ENCODE data around the gene NLRP1.

Gene NLRP1

DNA sequence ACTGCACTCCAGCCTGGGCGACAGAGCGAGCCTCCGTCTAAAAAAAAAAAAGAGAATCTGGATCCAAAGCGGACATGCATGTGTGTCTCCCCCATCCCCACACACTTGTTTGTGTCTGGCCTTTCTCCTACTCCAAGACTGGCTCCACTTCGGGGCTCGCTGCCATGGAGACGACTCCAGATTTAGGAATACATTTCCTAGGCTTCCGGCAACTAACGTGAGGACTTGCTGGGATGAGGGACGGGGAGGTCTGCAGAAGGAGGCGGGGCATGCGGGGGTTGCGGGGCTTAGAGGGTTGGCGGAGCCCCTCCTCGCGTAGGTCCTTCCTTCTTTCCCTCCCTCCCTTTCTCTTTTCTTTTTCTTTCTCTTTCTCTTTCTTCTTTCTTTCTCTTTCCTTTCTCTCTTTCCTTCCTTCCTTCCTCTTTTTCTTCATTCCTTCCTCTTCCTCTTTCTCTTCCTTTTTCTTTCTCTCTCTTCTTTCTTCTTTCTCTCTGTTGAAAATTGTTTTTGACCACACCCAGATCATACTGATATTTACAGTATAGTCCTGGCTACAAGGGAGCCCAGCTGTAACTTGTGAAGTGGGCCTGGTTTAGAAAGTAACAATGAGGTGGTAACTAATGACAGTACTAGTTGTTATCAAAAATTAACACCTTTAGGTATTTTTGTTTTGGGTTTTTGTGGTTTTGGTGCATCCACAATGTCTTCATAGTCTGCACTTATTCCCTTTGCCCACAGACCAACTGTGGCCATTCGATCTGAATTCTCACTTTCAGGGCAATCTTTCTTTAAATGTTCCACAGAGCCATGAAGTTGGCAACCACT lies 72.7 kb downstream of the NLRP1 start:
- DNase-seq, result no peak

DNA sequence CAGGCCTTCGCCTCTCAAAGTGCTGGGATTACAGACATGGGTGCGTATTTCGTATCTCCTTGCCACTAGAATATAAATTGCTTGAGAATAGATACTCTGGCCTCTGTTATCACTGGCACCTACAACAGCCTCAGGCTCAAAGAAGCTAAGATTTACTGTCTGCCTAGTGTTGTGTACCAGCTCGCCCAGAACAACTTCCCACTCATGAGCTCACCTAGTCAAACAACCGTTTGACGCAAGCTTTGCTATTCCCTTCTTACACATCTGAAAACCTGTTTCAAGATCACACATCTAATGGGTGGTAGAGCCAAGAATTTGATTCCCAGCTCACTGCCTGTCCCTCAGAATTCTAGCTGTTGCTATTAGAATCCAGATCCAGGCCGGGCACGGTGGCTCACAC lies 73.5 kb downstream of the NLRP1 start:
- DNase-seq, result no peak

DNA sequence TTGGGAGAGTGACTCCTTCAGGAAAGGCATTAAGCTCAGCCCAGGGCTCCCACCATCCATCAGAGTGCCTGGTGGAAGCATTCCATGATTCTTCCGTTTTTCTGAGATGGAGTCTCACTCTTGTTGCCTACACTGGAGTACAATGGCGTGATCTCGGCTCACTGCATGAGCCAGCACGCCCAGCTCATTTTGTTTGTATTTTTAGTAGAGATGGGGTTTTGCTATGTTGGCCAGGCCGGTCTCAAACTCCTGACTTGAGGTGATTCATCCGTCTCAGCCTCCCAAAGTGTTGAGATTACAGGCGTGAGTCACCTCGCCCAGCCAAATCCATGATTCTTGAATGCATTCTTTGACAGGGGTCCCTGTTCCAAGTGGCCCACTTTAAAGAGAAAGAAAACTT lies 74.8 kb downstream of the NLRP1 start:
- DNase-seq, result no peak

DNA sequence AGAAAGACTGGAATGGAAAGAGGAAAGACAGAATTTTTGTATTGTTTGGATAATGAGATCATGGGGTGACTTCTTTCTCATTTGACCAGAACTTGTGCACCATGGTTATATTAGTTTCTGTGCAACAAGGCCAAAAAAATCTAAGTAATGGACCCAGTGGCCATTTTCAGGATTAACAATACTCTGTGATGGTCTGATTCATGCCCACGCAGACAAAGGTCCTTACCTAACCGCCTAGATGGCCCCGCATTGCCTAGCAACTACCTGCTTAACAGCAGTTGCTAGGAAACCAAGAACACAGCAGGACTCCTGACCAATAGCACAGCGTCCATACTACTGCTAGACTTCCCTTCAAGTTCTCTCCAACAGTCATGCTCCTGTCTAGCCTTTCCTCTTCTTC lies 75.5 kb downstream of the NLRP1 start:
- peak; percentile 73 for DNase-seq

DNA sequence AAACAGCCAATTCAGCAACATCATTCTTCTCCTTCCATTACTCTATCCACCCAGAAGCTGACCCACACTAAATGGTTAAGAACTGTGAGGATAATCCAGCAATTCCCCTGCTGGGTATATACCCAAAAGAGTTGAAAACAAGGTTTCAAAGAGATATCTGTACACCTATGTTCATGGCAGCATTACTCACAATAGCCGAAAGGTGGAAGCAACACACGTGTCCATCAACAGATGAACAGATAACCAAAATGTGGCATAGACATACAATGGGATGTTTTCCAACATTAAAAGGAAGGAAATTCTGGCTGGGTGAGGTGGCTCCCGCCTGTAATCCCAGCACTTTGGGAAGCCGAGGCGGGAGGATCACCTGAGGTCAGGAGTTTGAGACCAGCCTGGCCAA lies 78.0 kb downstream of the NLRP1 start:
- no peak for DNase-seq

DNA sequence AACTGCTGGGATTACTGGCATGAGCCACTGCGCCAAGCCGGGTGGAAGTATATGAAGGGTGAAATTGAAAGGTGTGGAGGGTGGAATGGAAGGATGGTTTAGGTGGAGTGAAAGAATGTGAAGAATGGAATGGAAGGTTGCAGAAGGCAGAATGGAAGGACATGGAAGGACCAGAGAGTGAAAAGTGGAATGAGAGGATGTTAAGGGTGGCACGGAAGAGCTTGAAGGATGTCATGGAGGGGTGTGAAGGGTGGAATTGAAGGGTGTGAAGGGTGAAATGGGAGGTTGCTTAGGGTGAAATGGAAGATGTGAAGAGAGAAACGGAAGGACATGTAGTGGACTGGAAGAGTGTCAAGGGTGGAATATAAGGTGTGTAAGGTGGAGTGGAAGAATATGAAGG lies 81.8 kb downstream of the NLRP1 start:
- no peak for DNase-seq

DNA sequence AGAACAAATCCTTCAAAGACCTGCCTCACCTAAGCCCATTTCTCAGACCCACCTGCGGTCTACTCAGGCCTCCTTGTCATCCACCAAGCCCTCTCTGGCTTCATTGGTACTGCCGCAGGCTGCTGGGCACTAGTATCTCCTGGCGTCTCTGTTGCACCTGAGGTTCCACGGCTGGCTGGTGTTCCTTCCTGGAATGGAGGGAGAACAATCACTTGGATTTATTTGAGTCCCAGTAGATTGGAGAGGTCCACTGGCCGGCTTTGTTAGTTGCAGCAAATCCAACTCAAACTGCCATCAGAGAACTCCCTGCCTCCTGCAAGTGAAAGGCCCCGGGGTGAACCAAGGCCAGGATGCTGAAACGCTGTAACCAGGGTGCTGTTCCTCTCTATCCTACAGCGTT lies 82.6 kb downstream of the NLRP1 start:
- DNase-seq, result no peak

DNA sequence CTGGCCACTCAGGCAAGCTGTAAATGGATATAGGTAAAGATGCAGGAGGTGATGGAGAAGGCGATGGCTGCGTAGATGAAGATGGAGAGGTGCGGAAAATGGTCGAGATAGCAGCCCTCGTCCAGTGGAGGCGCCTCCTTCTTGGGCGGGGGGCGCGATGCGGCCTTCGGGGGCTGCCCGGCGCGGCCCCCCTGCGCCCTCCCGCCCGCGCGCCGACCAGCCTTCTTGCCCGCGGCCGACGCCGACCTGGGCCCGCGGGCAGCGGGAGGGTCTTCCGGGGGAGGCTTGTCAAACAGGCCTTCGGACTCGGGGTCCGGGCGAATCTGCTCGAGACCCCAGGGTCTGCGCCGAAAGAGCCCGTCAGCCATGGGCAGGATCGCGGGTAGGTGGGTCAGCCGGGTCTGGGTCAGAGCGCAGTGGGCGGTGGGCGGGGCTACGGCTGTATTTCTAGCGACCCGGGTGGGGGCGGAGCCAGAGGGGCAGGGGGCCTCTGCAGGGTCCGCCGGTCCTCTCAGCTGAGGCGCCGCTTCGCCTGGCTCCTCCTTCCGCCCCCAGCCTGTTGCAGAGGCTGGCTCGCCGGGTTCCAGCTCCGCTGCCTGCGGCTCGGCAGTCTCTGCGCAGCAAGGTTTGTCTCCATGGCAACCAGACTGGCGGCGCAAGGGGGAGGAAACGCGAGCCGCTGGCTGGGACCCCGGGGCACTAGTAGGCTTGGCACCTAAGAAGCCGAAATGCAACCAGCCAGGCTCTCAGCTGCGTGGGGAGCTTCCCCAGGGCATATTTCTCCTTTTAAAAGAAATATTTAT lies 83.5 kb downstream of the NLRP1 start:
- DNase-seq, result peak; percentile 98

DNA sequence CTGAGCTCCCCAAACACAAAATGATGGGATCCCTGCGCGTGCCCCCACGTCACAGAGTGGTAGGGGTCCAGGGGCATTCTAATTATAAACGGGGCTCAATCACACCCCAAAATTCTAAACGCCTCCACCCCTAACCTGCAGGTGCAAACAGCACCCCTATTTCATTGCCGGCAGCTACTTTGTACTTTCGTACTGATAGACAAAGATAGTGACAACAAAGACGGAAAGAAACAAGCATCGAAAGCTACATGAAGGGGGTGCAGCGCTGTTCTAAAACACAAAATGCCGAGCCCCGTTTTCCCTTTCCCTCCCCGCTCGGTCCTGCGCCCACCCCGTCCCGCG lies 84.1 kb downstream of the NLRP1 start:
- no peak for DNase-seq

DNA sequence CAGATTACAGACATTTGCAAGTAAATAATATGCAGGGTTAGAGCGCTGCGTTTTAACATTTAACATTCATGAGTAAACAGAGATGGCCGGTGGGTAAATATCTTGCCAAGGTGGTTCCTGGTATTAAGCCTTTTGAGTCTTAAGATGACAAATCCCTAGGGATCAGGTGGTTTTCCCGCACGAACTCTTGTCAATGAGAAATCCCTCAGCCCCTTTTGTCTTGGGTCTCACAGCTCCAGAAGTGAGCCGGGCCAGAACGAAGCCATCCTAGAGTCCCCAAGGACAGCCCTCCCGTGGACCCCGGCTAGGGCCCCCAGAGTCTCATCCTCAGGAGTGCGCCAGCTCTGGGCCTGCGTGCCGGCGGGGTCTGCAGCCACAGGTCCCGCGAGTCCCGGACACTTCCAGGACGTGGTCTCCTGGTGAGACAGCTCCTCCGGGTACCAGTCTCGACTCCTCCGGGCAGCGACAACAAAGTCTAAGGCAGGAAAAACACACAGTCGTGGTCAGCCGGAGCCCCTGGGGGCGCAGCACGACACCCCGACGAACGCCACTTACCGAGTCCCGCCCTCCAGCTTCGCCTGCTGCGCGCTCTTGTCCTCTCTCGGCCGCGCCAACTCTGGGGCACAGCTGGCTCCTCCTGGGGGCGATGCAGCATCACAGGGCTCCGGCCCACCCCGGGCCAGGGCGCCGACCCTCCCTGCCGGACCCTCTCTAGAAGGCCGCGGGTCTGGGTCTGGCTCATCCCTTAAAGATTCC lies 84.7 kb downstream of the NLRP1 start:
- DNase-seq, result peak; percentile 43

DNA sequence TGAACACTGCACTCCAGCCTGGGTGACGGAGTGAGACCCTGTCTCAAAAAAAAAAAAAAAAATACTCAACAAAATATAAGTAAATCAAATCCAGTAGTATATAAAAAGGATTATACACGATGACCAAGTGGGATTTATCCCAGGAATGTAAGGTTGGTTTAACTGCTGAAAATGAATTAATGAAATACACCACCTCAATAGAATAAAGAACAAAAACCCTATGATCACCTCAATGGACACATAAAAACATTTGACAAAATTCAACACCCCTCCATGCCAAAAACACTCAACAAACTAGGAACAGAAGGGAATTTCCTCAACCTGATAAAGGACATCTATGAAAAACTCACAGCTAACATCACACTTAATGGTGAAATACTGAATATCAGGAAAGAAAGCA lies 91.3 kb downstream of the NLRP1 start:
- no peak for DNase-seq

DNA sequence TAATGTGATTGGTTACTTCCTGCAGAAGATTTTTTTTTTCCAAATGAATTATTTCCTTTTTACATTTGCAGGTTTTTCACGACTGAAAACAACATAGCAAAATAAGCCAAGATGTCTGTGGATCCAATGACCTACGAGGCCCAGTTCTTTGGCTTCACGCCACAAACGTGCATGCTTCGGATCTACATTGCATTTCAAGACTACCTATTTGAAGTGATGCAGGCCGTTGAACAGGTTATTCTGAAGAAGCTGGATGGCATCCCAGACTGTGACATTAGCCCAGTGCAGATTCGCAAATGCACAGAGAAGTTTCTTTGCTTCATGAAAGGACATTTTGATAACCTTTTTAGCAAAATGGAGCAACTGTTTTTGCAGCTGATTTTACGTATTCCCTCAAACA lies 95.6 kb downstream of the NLRP1 start:
- DNase-seq, result no peak

DNA sequence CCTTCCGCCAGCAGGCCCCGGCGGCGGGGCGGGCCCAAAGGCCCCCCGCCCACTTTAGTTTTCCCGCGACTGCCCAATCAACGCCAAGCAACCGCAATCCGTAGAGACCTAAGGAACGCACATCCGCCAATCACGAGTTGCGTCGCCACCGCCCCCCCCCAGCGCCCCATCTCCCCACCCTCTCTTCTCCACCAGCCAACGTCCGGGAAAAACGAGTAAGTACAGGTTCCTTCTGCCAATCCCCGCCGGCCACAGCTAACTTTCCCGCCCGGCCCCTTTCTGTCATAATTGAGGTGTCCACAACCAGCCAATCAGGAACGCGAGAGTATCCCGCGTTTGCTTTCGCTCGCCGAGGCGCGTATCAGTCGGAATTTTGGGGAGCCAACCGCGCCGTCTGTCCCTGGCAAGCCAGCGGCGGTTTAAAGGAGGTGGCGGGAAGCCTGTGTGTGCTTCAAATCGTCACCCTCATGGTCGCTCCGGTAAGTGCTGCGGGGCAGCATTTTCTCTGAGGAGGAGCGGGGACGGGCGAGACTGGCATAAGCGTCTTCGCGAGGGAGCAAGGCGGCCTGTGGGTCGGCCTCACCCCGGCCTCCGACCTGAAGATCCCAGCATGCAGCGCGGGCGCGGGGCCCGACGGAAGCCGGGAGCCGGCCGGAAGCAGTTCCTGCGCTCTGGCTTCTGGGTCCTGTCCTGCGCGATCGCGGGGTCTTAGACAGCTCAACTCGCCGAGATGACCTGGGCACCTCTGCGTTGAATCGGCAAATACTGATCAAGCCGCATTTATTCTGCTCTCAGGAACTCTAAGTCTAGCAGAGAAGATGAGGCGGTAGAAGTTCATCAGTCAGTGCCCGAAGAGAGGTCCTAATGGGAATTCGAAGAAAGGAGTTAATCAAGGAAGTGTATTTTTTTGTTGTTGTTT lies 97.8 kb downstream of the NLRP1 start, which contains the start of gene MIS12:
MIS12 (plus strand) TSS at position 361 of the 919 bp plus-strand sequence. CDS start 2,297 bp downstream, outside the sequence.
- DNase-seq, result peak; percentile 99

DNA sequence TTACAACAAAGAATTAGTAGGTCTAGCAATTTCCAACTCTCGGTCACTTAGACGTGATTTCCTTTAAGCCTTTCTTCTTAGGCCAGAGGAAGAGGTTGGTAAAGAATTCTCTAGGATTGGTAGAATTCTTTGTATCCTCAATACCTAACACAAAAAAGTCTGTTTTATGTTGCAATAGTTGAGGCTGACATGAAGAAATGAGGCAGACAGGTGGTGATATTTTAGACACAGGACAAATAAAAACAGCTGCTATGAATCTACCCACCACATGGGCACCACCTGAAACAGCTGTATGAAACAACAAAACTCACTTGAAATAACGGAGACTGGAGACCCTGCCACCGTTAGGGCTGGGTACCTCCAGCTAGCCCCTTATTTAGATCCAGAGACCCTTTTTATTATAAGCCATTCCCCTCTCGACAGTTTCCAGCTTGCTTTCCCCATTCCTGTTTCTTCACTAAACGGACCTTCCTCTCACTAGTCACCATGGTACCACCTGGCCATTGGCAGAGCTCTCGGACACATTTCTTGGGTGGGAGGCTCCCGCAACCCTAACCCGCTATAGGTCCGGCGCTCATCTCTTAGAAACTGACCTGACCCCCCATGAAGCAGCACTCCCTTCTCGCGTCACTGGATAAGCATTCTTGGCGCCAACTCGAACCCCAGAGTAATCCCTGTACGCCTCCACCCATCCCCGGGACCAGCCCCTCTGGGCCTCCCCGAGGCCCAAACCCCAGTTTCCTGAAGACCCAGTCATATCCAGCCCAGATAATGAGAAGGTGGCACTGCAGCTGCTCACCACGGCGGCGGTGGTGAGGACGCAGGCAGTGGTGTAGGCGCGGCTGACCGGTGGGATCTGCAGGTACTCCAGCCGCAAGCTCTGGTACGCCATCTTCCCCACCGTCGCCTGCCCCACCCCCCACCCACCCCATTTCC lies 98.8 kb downstream of the NLRP1 start, which contains the start of gene DERL2:
DERL2 (minus strand) TSS at position 909 of the 936 bp plus-strand sequence; CDS start at position 892, 17 bp downstream.
- DNase-seq, result no peak

DNA sequence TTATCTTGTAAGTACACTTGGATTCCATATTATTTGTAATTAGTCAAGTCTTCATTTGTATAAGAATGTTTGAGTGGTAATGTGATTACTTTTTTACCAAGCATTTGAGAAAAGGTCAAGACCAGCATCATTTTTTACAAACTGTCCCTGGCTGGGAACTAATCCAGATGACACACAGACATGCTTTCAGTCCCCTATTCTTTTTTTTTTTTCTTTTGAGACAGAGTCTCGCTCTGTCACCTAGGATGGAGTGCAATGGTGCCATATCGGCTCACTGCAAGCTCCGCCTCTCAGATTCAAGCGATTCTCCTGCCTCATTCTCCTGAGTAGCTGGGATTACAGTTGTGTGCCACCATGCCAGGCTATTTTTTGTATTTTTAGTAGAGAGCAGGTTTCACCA lies 102.9 kb downstream of the NLRP1 start:
- DNase-seq, result no peak

DNA sequence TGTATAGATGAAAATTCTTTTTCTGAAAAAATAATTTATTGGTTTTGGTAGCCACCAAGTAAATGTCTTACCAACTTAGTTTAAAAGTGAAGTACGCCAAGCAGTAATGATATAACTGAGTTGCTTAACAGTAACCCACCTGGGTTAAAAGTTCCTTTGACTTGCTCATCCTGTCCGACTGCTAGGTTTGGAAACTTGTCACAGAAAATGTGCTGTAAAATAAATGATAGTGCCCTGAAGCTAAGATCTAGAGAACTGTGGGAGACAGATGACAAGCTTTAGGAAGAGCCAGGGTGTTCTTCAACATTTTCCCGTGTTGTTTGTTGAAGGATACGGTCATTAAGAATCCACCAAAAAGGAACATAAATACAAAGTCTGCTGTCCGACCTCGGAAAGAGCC lies 103.3 kb downstream of the NLRP1 start:
- no peak for DNase-seq

DNA sequence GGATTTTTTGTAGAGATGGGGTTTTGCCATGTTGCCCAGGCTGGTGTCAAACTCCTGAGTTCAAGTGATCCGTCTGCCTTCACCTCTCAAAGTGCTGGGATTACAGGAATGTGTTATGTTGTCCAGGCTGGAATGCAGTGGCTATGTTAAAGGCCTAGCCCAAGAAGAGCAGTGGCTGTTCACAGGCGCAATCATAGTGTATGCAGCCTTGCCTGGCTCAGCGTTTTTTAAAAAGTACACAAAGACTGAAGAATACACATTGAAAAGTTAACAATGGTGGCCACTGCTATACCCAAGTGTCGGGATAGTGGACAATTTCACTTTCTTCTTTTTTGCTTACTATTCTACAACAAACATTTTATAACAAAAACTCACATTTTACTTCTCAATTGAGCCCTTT lies 105.3 kb downstream of the NLRP1 start:
- DNase-seq, result no peak

DNA sequence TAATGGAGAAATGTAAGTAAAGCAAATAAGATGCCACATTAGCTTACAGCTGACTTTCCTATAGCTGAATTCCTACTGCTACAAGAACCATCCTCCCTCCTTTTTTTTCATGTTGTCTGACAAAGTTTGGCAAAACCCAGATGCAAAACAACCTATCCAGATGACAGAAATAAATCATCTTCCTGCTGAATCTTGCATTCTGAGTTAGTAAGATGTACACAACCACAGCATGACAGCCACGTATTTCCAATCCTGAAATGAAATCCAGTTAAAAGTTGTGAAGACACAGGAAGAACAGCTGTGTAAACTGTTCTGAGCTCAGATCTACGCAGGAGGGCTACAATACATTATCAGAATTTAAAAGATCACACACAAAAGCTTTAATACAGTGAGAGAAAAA lies 110.4 kb downstream of the NLRP1 start:
- no peak for DNase-seq

DNA sequence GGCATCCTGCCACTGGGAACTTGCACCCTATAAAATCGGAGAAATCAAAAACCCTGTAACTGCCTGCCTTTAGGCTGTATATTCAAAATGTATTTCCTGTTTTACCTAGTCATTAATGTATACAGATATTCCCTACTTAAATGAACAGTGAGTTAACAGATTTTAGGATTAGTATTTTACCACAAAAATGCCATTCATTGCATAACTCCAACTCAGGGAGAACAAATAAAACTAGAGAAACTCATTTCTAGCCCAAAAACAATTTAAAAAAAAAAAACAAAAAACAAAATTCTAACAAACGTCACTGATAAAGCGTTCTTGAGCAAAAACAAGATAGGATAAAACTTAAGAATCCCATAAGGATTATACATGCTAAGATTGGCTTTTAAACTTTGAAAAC lies 111.8 kb downstream of the NLRP1 start:
- DNase-seq, result no peak

DNA sequence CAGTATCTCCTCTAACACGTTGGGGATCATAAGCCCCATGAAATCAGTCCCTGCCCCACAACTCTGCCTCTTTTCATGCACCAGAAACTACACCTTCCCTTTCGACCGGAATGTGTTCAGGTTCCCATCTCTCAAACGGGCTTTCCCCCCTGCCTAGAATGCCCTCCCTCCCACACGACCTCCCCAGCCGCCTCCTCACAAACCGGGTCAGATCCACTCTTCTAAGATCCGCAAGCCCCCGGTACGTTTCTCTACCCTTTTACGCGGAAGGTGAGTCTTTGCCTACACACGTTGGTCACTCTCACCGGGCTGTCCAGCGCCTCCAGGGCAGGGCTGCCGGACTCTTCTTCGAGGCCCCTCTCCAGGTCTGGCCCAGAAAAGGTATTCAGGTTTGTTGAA lies 116.2 kb downstream of the NLRP1 start:
- peak; percentile 16 for DNase-seq

DNA sequence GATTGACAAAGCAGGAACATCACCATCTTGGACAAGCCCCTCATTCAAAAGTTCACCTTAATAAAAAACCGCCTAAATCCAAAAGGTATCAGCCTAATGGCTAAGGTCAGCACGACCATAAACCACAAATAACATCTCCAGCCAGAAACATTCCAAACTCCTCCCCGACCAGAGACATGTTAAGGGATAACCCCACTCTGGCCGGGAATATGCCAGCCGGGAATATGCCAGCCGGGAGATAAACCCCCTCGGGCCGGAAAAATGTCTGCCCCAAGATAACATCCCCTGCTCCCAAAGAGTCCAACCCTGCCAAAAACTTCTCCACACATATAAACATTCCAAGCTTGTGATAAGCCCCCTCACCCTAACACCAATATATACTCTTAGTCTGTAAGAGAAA lies 116.9 kb downstream of the NLRP1 start:
- DNase-seq, result no peak

Data from NCI-H1105 treated with DMSO at 0.1 percent for 48 hours (cell line).